ENCODE data around the gene HCN2. TPM values are rescaled to one million over a fixed set of nuclear protein-coding genes. Genes with fewer than 3 reads are reported as not detected.
A peak's percentile ranks its signal among the peaks of the same experiment; 100 is the strongest.

Gene HCN2
- total and polyA plus RNA-seq, 9 of the 15 experiments (the other 6 are each of a cell fraction or from before 2014, with no cell fraction given): 0.29 to 4.2 (median 0.82) TPM; not detected in 2

GRCh38 chr19:639253-640160 lies 49.8 kb downstream of the HCN2 start, which contains the start of gene FGF22 (continued):
- TF ChIP-seq YY1 (IDR thresholded peaks at IDR 0.05; ENCODE audit: borderline replicate concordance in 1 of 3, control insufficient read depth in 1 of 3, extremely low read depth in 1 of 3, insufficient read depth in 3 of 3, insufficient read length in 1 of 3, insufficient replicate concordance in 2 of 3, low read depth in 1 of 3, low read length in 2 of 3) (no peak), SIN3B (IDR thresholded peaks at IDR 0.05; ENCODE audit: low read depth) (peak; percentile 36; the same call in 1 of the 2 replicates), REST (IDR thresholded peaks at IDR 0.05; ENCODE audit: borderline replicate concordance) (no peak), REST (CRISPR knock-in tag; IDR thresholded peaks at IDR 0.05; ENCODE audit: low read depth) (no peak), MTA1 (IDR thresholded peaks at IDR 0.05; ENCODE audit: borderline replicate concordance) (no peak), ZC3H11A (IDR thresholded peaks at IDR 0.05; ENCODE audit: low read depth, low read length) (no peak), FOSL1 (tag; conservative IDR thresholded peaks at IDR 0.05) (0 out of 2 replicates have a peak, but pooled peaks have one; percentile 41), ETV5 (CRISPR knock-in tag; IDR thresholded peaks at IDR 0.05; ENCODE audit: low read depth) (no peak), PHF20 (IDR thresholded peaks at IDR 0.05; ENCODE audit: partially characterized antibody) (peak; percentile 67), MAFF (IDR thresholded peaks at IDR 0.05; ENCODE audit: low read length) (no peak), ETS1 (conservative IDR thresholded peaks at IDR 0.05; ENCODE audit: control insufficient read depth, low read depth, low read length) (peak; percentile 35; the same call in 1 of the 2 replicates), BMI1 (IDR thresholded peaks at IDR 0.05; ENCODE audit: low read length) (no peak), RUNX1 (IDR thresholded peaks at IDR 0.05; ENCODE audit: low read depth) (no peak), HMGN3 (IDR thresholded peaks at IDR 0.05; ENCODE audit: borderline replicate concordance, extremely low read depth, insufficient read length, low read depth, low read length) (peak; percentile 66), NR0B1 (IDR thresholded peaks at IDR 0.05; ENCODE audit: partially characterized antibody) (no peak)
